GM10266 (cell line): Measurements from ENCODE around the gene IRS1.

Experiments
- DNase-seq: peaks from one replicate; pipeline ENCODE4 v3.0.0; 2012; ENCODE audit errors: extremely low spot score
- CTCF ChIP-seq: IDR thresholded peaks from 2 replicates; pipeline ENCODE4 v1.5.1; 2012; ENCODE audit warnings: mild to moderate bottlenecking, low read depth; ENCODE audit not compliant: control insufficient read depth, insufficient read depth; ENCODE audit errors: missing control alignments

The IRS1 gene

GRCh38 chr2:226733927-226734564 lies 65.6 kb downstream of the IRS1 start:
- DNase-seq: no peak

GRCh38 chr2:226733189-226733858 lies 66.3 kb downstream of the IRS1 start:
- no peak for DNase-seq
- TF ChIP-seq CTCF: no peak

More at GRCh38 chr2:226733927-226734564, 65.6 kb downstream of the IRS1 start:
- TF ChIP-seq CTCF: no peak

GRCh38 chr2:226732478-226733188 lies 67.0 kb downstream of the IRS1 start:
- no peak for TF ChIP-seq CTCF

GRCh38 chr2:226730481-226730880 lies 69.1 kb downstream of the IRS1 start:
- DNase-seq: no peak
- no peak for TF ChIP-seq CTCF

More at GRCh38 chr2:226732478-226733188, 67.0 kb downstream of the IRS1 start:
- no peak for DNase-seq

GRCh38 chr2:226728996-226729395 lies 70.6 kb downstream of the IRS1 start:
- TF ChIP-seq CTCF: no peak
- no peak for DNase-seq

GRCh38 chr2:226727251-226727650 lies 72.4 kb downstream of the IRS1 start:
- no peak for TF ChIP-seq CTCF
- no peak for DNase-seq

GRCh38 chr2:226726546-226726945 lies 73.1 kb downstream of the IRS1 start:
- TF ChIP-seq CTCF: no peak

More at GRCh38 chr2:226726546-226726945, 73.1 kb downstream of the IRS1 start:
- DNase-seq: no peak
